ENCODE results near the gene CIDEB.

DNA sequence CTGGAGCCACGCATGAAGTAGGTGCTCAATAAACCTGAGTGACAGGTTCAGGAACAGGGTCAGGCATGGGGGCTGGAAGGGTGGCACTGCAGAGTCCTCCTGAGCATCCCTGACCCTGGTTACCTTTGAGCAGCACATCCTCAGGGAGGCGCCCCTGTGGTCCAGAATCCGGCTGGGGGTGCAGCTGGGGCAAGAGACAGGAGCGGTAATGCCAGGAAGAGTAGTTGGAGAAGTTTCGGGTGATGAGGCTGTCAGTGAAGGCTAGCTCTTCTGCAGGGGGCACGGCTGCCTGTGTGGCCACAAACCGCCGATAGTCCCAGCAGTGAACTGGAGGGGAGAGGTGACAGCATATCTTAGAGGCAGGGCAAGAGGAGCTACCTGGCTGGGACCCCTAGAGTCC is 38.4 kb downstream of the CIDEB start:
- TF ChIP-seq RAD21 (conservative IDR thresholded peaks at IDR 0.05) (no peak), TAF1 (IDR thresholded peaks at IDR 0.05; ENCODE audit: low read depth) (no peak), CTCF (IDR thresholded peaks at IDR 0.05; ENCODE audit: poor library complexity, severe bottlenecking) (no peak), EP300 (conservative IDR thresholded peaks at IDR 0.05; ENCODE audit: poor library complexity, severe bottlenecking) (no peak), EZH2 (IDR thresholded peaks at IDR 0.05; ENCODE audit: borderline replicate concordance, insufficient read depth, low read length, poor library complexity, severe bottlenecking) (no peak)

Measured in neural cell (in vitro differentiated cells).